SU-DHL-6 (cell line): ENCODE data around the gene SLC22A1.

ENCODE experiments used
- CTCF ChIP-seq: fragments of 200-600 bp; sonication (generic); IDR thresholded peaks from one replicate; pipeline ENCODE4 v1.5.1; 2017; ENCODE audit warnings: antibody characterized with exemption, mild to moderate bottlenecking, low read length, moderate library complexity; ENCODE audit not compliant: insufficient read depth, poor library complexity, severe bottlenecking
- EZH2phosphoT487 ChIP-seq: fragments of 200-600 bp; sonication (generic), shearing (Covaris generic); conservative IDR thresholded peaks from 2 replicates; pipeline ENCODE4 v1.6.1; 2018; ENCODE audit warnings: mild to moderate bottlenecking, antibody characterized with exemption, low read length, moderate library complexity, mixed read lengths

- TF ChIP-seq CTCF, result no peak
- TF ChIP-seq EZH2phosphoT487, result no peak
Observed at GRCh38 chr6:160095146-160095845, 26.3 kb upstream of the SLC22A1 start.
